NCI-H69 (cell line): ENCODE results near the gene DAPP1.
"Not testable (repeated sequence)": the region's sequence is repeated elsewhere in the genome, so short reads cannot be mapped to it uniquely, and the experiment has no call there.

Experiments
- DNase-seq: peaks from one replicate; lab custom pipeline; 2025; lab: John Stamatoyannopoulos, UW

The DAPP1 gene, protein sequence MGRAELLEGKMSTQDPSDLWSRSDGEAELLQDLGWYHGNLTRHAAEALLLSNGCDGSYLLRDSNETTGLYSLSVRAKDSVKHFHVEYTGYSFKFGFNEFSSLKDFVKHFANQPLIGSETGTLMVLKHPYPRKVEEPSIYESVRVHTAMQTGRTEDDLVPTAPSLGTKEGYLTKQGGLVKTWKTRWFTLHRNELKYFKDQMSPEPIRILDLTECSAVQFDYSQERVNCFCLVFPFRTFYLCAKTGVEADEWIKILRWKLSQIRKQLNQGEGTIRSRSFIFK

DNA sequence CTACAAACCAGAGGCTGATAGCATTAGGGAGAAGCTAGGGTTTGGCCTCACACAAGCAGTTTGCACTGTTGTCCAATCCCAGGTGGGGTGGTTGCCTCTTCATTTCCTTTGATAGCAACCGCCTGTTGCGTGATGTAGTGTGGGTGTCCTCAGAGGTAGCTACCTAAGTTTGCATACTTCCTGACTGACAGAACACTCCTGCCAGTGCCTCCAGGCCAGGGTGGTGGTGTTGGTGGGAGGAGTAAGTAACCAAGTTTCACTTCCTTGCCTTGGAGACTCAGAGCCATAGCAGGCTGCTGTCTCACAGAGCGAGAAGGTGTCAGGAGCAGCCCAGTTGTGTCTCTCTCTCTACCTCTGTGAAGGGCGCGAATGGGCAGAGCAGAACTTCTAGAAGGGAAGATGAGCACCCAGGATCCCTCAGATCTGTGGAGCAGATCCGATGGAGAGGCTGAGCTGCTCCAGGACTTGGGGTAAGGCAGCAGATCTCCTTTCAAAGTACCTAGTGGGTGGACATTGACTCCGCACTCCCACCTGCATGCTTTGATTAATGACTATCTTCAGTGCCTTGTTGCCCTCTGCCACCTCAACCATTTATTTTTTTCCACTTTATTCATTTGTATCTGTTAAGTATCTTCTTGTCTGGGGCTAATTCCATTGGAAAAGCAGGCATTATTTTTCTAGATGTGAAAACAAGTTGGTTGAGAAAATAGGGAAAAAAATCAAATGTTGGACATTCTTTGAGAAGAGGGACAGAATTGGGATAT lies at the start of gene DAPP1:
Gene DAPP1 (plus strand): TSS at position 283 of the 764 bp plus-strand sequence. CDS start 87 bp downstream, at position 370.
- DNase-seq = no peak

DNA sequence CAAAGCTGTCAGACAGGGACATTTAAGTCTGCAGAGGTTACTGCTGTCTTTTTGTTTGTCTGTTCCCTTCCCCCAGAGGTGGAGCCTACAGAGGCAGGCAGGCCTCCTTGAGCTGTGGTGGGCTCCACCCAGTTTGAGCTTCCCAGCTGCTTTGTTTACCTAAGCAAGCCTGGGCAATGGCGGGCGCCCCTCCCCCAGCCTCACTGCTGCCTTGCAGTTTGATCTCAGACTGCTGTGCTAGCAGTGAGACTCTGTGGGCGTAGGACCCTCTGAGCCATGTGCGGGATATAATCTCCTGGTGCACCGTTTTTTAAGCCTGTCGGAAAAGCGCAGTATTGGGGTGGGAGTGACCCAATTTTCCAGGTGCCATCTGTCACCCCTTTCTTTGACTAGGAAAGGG lies 45.8 kb upstream of the DAPP1 start:
- not testable (repeated sequence) for DNase-seq

DNA sequence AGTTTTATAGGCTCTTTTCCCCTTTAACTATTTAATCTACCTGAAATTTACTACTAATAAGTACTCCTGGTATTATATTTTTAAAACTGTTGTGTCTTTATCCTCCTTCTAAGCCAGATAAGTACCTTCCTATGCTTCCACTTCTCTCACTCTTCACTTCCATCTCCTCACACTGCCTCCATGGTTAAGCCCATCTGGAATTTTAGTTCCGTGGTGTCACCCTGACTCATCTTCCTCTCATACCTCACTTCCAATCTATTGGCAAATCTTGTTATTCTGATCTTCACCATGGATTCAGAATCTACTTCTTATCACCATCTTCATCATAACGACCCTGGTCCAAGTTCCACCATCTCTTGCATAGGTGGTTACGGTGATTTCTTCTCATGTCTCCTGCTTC lies 32.7 kb upstream of the DAPP1 start:
- DNase-seq = no peak

DNA sequence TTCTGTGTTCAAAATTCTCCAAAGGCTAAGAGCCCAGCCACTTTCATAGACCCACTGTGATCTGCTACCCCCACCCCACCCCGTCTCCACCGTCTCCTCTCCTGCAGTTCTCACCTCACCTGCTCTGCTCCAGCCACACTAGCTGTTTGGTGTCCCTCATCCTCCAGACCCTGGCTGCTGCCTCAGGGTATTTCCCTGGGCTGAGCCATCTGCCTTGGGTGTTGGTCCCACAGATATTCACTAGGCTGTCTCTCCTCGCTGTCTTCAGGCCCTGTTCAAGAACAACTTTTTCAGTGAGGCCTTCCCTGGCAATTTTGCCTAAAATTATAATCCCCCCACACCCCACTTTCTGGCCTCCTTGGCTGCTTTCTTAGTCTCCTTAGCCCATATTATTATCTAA lies 31.8 kb upstream of the DAPP1 start:
- DNase-seq = no peak

DNA sequence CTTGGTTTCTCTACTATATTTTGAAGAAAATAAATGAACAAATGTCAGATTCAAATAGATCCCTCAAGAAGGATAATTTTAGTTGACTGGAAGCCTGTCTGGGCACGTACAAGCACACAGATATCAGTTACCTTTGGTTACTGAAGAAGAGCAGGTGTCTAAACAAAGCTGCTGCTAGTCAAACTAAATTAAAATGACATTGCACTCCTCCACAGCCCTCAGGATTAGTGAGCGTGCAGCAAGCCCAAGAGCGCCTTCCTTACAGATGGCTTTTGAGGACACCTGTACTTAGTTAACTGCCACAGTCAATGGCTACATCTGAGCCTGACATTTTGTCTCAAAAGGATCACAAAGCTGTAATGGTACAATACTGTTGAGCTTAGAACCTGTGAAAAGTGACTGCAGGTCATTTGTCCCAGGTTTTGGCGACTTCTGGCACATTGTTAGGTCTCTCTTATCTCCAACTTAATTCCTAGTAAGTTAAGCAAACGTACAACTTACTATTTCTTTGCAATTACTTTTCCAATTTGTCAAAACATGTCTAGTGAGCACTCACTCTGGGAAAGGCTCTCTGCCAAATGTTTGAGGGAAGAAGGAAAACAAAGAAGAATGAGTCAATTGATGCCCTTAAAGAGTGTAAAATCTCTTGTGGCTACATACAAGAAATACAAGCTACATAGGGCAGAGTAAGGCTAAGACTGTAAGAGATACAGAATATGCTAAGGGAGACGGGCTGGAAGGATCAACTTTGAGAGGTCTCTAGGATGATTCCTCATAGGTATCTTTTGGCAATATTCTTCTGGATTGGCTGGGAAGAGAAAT lies 25.6 kb upstream of the DAPP1 start:
- peak; percentile 73 for DNase-seq

DNA sequence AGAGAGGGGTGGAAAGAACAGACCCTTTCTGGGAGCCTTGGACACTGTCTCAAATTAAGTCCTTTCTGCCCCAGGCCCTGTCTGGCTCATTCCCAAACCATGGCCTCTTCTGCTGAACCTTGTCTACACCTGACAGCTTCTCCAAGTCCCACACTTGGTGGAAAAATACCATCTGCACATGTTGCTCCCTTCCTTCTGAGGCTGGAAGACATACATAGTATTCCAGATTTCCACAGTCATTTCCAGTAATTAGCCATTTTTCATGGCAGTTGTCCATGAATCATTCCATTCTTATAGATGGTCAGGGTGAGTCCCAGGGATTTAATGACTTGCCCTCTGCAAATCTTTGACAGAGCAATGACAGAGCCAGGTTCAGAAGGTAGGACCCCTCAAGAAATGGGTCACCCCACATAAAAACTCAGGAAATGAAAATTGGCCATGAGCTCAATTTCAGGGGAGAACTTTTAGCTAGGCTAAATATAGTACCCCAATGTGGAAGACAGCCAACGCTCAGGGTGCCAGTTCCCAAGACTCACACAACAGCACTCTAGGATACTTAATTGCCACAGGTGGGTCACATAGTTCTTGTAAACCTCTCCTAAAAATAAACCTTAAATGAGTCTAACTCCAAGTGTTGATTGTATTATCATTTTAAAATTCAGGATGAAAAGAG lies 16.2 kb upstream of the DAPP1 start:
- DNase-seq = no peak

DNA sequence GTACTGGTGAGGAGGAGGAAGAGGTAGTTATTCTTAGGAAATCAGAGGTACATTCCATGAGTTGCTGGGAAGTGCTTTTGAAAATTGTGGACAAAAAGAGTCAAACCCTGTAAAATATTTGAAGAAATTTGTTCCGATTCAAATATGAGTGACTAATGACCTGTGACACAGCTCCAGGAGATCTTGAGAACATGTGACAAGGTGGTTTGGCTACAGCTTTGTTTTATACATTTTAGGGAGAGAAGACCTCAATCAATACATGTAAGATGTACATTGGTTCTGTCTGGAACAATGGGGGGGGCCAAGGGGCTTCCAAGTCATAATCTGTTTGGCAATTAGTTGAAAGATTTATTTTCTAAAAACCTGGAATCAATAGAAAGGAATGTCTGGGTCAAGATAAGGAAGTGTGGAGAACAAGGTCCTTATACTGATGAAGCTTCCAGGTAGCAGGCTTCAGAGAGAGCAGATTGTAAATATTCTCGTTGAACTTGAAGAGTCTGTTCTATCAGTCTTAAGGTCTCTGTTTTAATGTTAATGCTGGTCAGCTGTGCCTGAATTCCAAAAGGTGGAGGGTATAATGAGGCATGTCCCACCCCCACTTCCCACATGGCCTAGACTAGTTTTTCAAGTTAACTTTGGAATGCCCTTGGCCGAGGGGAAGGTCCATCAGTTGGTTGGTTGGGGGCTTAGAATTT lies 15.5 kb upstream of the DAPP1 start:
- DNase-seq = no peak

DNA sequence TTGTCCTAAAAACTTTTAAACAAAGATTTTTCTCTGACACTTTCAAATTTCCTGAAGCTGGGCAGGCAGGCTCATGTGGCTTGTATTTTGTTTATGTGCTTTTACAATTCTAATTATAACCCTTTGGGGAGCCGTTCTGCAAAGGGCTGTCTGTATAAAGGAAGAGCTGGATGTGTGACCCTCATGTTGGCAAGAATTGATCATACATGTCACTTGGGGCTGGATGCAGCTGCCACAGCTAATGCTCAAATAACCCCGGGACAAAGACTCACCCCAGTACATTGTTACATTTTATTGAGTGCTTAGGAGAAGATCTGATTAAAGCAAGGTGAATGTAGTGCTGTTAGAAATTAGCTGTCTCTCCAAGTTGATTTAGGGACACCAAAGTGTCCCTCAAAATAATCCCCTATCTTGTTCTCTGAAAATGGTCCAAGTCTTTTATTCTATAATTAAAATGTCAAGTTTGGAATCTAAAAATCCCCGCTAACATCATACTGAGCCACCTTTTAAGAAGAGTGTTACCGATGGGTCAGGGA lies 13.0 kb upstream of the DAPP1 start:
- DNase-seq = peak; percentile 82

DNA sequence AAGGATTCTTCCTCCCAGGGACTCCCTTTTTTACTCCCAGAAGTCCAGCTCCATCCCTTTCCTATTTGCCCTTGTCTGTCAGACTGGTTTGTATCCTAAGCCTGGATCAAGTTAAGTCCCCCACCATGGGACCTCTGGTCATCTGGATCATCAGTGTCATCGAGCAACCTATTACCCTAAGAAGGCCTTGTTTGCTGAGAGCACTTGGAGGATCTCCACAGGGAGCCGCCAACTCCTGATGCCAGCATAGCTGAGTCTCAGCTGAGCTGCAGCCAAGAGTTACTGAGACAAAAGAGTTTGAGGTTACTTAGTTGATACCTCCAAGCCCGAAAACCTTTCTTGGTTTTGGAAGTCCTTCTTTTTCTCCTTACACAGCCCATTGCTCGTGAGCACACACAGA lies 10.1 kb upstream of the DAPP1 start:
- no peak for DNase-seq

DNA sequence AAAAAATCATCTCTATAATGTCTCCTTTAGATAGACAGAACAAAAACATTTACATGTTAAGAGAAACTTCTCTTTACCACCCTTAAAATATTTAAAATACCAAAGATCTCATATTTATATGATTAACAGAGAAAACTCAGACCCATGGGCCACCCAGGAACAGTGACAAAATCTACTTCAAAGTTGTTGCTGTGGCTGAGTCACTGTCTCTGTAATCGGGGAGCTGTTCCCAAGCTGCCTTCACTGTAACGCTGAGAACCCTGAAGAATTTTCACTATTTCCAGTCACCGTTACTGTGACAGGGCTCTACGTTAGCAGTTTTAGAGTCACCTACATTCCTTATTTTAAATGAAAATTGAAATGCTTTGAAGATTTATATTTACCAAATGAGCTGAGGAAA lies 9.0 kb upstream of the DAPP1 start:
- no peak for DNase-seq

DNA sequence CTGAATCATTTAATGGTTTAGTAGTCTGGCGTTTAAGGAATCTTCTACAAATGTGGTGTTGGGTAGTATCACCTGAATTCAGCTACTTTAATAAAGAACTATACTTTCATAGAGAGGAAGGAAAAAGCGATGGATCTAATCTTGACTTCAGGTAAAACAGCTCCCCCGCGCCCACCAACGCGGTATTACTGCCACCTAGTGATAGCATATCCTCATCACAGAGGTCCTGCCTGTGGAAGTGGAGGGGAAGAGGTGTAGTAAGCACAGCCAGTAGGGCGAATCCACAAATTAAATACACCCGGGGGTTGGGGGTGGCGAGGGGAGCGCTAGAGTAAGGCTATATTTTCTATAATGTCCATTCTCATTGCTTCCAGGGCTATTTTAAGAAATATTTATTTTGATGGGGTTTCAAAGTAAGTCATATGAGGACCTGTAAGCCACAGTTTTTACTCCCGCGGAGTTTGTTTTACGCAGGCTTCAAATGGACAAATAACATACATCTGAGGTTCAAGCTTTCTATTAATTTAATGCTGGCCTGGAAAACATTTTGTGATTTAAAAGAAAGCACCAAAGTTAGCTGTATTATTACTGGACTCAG lies 8.3 kb upstream of the DAPP1 start:
- DNase-seq = peak; percentile 68

DNA sequence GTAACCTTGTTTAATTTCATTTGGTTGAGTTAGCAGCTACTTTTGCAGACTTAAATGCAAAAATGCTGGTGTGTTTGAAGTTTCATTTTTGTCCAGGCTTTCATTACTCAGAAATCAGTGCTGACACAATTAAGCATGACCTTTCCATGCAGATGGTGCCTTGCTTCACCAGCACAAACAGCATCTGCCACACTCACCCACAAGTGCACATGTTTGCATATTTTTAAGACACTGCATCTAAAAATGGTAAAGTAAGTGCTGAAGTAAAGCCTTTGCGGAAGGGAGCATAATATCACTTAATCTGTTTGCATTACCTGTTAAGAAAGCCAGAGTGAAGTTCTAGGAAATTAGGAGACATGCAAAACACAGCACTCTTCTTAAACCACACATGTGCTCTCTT lies 7.3 kb upstream of the DAPP1 start:
- DNase-seq = no peak

DNA sequence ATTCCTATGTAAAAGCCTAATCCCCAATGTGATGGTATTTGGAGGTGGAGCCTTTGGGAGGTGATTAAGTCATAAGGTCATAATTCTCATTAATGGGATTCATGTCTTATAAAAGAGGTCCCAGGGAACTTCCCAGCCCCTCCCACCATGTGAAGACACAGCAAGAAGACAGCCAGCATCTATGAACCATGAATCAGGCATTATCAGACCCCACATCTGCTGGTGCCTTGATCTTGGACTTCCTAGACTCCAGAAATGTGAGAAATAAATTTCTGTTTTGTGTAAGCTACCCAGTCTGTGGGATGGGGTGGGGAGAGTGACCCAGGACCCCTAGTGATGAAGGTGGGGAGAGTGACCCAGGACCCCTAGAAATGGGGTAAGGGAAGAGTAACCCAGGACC lies 6.1 kb upstream of the DAPP1 start:
- DNase-seq = no peak

DNA sequence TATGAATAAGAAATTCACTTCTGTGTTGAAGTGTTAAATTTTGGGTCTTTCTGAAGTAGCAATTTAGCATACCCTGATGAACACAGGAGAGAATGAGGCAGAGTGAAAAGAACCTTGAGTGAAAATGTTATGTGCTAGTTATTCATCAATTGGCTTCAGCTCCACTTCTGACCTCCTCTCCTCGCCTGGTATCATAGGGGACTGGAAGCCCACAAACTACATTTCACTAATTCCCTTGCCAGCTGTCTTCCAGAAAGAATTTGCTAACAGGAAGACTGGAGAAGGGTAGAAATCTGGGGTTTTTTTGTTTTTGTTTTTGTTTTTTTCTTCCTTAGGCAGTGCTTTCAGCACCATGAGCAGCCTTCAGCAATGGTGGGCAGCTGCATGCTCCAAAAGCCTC lies 5.5 kb upstream of the DAPP1 start:
- DNase-seq = no peak

DNA sequence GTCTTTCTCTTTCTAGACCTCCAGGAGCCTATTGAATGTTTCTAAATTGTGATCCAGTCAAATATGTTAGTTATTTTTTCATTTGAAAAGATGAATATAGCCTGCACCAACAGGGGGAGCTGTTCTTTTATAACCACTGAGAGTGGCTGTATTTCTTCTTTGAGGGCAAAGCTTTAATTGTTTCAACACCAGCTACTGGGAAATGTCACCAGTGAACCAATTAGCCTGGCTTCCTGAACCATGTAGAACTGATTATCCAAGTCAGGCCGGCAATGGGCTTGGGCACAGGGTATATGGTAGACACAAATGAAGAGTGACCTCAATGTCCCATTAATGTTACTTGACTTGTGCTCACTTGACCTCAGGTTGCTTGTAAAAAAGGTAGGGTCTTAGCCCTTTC lies 4.8 kb upstream of the DAPP1 start:
- DNase-seq = peak; percentile 53

DNA sequence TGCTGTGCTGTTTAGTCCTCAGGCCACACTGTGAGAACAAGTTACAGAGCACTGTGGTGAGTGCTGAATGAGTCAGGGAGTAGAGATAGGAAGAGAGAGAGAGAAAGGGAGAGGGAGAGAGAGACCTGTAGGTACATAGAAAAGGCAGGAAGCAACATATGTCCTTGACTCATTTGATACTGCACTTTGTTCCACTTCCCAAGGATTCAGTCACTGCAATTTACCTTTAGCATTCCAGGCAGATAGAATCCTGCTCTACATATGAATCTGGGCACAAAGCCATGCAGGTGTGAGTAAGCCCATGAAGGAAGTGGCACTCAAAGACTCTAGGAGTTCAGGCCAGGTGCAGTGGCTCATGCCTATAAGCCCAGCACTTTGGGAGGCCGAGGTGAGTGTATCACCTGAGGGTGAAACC lies 1.0 kb upstream of the DAPP1 start:
- peak; percentile 53 for DNase-seq

DNA sequence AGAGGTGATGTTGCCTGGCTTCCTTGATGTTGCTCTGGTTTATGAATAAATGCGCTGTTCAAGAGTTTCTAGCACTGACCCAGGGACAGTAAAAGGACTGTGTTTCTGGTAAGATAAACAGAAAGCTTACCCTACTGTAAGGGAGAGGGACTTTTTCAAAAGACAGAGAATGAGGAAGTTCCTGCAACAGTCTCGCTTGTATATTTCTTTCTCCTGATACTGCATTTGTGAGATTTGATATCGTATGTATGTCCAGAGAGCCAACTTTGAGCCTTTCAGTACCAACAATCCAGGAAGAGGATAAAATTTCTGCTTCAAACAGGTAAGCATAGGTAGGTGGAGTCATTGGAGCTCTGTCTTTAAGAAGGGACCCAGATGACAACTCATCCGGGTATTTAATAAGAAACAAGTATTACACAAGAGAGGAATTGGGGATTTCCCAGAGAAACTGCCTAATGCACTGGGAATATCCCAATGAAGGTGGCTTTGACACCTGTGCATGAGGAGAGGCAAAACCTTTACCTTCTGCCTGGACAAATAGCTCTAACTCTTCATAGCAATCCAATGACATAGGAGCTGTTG lies 773 bp downstream of the DAPP1 start:
- no peak for DNase-seq

DNA sequence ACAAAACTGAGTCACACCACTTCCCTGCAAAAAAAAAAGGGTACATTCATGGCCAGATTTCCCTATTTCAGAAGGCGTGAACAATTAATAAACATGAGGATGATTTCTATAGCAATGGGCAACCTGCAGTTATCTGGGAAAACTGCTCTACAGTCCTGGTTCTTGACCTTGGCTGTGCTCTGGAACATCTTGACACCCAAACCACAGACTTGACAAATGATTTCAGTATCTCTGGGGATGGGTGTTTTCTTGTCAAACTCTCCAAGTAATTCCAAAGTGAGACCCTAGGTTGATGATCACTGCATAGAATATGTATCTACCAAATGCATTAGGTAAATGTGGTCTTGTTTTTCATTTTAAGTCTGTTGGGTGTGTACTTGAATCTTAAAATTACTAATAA lies 2.0 kb downstream of the DAPP1 start:
- no peak for DNase-seq

DNA sequence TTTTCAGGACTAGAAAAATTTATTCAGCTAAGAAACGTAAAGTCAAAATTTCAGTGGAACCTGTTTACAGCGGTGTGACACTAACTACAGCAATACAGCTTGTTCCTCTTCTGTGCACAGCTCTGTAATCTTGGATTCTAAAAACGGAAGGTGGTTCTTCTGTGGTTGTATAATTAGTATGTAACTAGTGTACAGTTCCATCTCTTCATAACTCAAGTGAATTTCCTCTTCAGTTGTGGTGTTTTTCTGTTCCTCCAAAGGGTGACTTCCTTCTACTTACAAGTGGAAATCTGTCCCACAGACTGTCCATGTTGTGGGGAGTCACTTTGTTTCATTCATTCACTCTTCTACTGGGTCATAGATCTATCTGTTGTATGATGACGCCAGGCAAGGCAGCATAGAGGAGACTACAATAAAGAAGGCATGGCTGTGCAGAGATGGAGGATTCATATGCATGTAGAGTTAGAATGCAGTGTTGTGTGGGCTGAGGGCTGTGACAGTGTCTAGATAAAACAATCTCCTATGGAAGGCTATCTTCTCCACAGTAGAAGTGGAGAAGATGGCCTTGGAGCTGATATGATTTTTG lies 5.4 kb downstream of the DAPP1 start:
- DNase-seq = no peak

DNA sequence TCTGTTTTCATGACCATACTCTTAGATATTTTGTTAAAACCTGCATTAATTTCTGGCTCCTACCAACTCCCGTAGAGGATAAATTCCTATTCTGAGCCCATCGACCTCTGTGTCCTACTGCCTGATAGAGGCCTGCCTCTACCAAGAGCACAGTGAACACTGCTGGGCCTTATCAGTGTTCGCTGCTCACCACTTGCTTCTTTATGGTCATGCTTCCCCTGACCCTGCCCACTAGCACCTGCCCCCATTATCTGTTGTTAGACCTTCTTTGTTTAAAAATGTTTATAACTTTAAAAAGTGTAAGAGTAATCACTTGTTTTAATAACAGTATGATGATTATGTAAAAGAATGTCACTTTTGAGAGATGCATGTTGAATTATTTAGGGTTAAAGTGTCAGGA lies 6.1 kb downstream of the DAPP1 start:
- DNase-seq = no peak
